Coronary artery (tissue), 2 donors: ENCODE results near the gene ACOX1.

Experiments
- DNase-seq: peaks from one replicate; pipeline ENCODE4 v3.0.0-alpha.2; 2017; ENCODE audit warnings: low spot score
- H3K27ac ChIP-seq, 2 donors: fragments of 200-600 bp; sonication (generic); one replicate each; pipeline ENCODE4 v1.5.1; 2016 to 2019
- H3K4me3 ChIP-seq: fragments of 200-600 bp; sonication (generic); 2 replicates; pipeline ENCODE4 v1.5.1; 2016; ENCODE audit warnings: mild to moderate bottlenecking, moderate library complexity
- TF ChIP-seq, protein P1 (sequence below): fragments of 200-600 bp; sonication (generic); IDR thresholded peaks from one replicate; pipeline ENCODE4 v1.5.1; 2019; ENCODE audit warnings: antibody characterized with exemption

The ACOX1 gene

DNA sequence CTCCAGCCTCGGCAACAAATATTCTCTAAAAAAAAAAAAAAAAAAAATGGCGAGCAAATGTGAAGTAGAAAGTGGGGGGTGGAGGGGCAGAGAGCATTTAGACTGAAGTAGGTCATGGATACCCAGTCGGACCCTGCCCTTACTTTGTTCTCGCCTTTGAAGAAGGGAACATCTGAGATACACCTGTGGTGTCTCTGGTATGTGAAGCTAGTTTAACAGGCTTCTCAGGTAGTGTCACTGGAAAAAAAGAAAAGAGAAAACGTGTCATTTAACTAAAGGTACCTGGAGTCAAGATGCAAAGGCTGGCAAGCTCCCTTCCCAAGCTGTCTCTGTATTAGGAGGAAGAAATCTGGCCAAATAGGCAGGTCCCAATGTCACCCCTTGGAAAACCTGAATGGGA, 46.1 kb downstream of the ACOX1 start:
- no peak overlapping the region for H3K4me3 ChIP-seq
- TF ChIP-seq, protein P1, sequence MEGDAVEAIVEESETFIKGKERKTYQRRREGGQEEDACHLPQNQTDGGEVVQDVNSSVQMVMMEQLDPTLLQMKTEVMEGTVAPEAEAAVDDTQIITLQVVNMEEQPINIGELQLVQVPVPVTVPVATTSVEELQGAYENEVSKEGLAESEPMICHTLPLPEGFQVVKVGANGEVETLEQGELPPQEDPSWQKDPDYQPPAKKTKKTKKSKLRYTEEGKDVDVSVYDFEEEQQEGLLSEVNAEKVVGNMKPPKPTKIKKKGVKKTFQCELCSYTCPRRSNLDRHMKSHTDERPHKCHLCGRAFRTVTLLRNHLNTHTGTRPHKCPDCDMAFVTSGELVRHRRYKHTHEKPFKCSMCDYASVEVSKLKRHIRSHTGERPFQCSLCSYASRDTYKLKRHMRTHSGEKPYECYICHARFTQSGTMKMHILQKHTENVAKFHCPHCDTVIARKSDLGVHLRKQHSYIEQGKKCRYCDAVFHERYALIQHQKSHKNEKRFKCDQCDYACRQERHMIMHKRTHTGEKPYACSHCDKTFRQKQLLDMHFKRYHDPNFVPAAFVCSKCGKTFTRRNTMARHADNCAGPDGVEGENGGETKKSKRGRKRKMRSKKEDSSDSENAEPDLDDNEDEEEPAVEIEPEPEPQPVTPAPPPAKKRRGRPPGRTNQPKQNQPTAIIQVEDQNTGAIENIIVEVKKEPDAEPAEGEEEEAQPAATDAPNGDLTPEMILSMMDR, result no peak
- no peak for DNase-seq
- no peak overlapping the region for H3K27ac ChIP-seq

DNA sequence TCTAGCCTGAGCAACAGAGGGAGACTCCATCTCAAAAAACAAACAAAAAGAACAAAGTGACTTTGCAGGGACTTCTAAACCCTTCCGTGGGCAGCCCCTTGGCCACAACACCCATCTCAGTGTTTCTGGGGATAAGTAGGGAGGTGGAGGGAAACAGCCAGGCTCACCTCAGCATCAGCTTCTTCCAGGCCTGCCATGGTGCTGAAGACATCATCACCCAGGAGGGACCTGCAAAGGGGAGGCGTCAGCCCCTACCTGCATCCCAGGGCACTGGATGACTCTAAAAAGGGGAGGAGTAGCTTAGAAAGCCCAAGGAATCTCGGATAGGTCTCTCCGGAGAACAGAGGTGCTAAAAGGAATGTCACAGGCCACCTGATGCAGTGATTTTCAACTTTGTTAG, 47.9 kb downstream of the ACOX1 start:
- Histone ChIP-seq H3K27ac (no peak overlapping the region), H3K4me3 (no peak overlapping the region)
- no peak for DNase-seq
- TF ChIP-seq, protein P1, result no peak

DNA sequence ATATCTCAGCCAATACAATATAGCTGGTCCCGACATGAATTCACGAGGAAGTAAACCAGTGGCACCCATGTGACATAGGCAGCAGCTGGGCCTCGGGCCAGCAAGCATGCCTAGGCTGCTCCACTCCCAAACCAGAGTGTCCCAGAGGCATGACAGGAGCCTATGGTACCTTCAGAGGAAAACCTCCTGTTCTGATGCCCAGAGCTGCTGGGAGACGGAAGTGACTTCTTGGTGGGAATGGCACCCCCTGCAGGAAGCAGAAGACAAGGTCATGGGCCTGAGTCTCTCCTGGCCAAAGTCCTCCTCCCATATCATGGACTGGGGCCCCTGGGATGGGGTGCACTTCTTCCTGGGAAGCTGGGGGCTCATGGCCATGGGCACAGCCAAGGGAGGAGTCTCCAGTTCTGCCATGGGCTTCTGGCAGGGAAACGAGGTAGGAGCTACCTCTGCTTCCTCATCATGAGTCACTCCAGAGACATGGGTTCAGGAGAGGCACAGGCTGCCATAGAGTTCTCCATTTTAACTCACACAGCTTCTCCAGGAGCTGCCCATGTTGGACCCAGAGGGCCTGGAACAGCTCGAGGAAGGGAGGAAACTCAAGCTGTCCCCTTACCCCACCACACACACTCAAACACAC, 51.6 kb downstream of the ACOX1 start:
- TF ChIP-seq, protein P1, result no peak

DNA sequence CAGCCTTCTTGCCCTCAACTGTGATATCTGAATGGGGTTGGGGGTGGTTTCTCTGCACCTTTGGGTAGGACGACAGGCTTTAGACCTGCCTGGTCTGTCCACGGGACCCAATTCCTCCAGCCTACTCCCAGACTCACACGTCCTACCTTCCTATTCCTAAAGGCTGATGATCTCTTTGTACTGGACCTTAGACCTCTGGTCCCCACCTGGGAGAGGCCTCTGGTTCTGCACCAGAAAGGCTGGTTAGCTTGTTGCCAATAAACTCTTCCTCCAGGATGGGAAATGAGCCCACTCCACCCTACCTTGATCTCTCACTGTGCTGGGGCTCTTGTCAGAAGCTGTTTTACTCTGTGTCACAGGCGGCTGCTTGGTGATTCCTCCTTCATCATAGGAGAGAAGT, 52.5 kb downstream of the ACOX1 start:
- no peak overlapping the region for H3K27ac ChIP-seq
- no peak for DNase-seq

More for the DNA sequence above, 51.6 kb downstream of the ACOX1 start:
- no peak for DNase-seq
- no peak overlapping the region for H3K4me3 ChIP-seq
- H3K27ac ChIP-seq, result no peak overlapping the region

DNA sequence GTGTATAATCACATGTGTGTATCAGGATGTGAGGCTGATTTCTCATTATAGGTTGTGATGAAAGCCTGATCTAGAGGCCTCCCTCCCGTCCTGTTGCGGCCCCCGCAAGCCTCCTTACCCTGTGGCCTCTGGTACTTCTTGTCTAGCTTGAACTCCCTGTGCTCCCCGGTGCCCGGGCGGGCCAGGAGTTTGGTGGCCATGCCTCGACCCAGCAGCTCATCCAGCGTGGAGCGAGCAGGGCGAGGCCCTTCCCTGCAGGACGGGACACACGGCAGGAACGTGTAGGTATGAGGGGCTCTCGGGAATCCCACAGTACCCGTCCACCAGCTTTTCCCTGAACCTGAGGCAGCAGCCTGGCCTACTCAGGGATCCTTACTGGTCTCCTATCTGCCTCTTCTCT, 53.1 kb downstream of the ACOX1 start:
- no peak for DNase-seq
- no peak overlapping the region for H3K27ac ChIP-seq
- H3K4me3 ChIP-seq, result no peak overlapping the region
- TF ChIP-seq, protein P1, result no peak

More for the DNA sequence above, 52.5 kb downstream of the ACOX1 start:
- H3K4me3 ChIP-seq, result no peak overlapping the region
- TF ChIP-seq, protein P1, result no peak

DNA sequence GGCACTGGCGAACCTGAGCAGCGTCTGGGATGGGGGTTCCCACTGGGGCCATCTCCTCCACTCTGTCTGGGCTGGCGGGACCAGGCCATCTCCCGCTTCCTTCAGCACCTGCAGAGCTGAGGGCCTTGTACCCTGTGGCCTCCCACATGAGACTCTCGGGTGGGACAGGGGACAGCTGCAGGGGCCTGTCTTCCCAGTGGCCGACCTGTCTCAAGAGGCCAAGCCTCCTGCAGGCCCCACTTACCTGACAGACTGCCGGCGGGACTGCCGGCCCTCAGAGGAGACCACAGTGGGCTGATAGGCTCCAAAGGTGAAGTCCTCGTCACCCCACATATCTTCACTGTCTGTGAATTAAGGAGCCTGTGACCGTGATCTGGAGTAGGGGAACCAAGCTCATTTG, 53.9 kb downstream of the ACOX1 start:
- Histone ChIP-seq H3K4me3 (no peak overlapping the region), H3K27ac (no peak overlapping the region)
- TF ChIP-seq, protein P1, result no peak
- no peak for DNase-seq
